ENCODE results near the gene FOXD1.

FOXD1 gene

GRCh38 chr5:73486119-73486899 lies 37.7 kb upstream of the FOXD1 start:
- no peak overlapping the region for H3K4me3 ChIP-seq (ENCODE audit: low read depth, low read length)
- ChIA-PET CTCF (interaction anchor here (1.2 to 2.4 kb wide), 7 partner anchors 10 to 270 kb away, joined by 3 to 18 read pairs (median 6); partner anchors contain the start of gene BTF3), POLR2A (no interaction called here)
- no peak for DNase-seq (ENCODE audit: low read depth, low spot score)
- TF ChIP-seq, protein P1, sequence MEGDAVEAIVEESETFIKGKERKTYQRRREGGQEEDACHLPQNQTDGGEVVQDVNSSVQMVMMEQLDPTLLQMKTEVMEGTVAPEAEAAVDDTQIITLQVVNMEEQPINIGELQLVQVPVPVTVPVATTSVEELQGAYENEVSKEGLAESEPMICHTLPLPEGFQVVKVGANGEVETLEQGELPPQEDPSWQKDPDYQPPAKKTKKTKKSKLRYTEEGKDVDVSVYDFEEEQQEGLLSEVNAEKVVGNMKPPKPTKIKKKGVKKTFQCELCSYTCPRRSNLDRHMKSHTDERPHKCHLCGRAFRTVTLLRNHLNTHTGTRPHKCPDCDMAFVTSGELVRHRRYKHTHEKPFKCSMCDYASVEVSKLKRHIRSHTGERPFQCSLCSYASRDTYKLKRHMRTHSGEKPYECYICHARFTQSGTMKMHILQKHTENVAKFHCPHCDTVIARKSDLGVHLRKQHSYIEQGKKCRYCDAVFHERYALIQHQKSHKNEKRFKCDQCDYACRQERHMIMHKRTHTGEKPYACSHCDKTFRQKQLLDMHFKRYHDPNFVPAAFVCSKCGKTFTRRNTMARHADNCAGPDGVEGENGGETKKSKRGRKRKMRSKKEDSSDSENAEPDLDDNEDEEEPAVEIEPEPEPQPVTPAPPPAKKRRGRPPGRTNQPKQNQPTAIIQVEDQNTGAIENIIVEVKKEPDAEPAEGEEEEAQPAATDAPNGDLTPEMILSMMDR (IDR thresholded peaks at IDR 0.05; ENCODE audit: insufficient read depth, low read length, missing control alignments): no peak

DNA sequence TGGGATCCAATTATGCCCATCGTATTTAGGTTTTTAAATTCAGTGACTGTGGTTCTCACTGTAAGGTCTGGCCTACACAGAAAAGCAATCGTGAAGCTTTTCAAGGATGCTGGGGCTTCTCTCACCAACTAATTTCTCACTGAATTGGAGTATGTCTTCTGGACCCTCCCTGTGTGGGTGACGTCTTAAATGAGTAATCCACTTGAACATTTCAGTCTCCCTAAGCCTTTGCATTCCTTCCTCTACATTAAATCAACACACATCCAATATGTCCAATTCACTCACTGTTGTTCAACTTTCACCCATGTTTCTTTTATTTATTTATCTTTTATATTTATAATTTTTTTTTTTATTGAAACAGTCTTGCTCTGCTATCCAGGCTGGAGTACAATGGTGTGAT lies 37.1 kb upstream of the FOXD1 start:
- CTCF ChIA-PET: interaction anchor here (1.7 to 3.2 kb wide), 2 partner anchors 11 to 270 kb away, joined by 8 to 15 read pairs; partner anchors contain the start of gene BTF3
- TF ChIP-seq, protein P1 (IDR thresholded peaks at IDR 0.05; ENCODE audit: insufficient read depth, low read length, missing control alignments): no peak
- POLR2A ChIA-PET: no interaction called here
- H3K4me3 ChIP-seq (ENCODE audit: low read depth, low read length): no peak overlapping the region
- DNase-seq (ENCODE audit: low read depth, low spot score): no peak

- no peak overlapping the region for H3K4me3 ChIP-seq (ENCODE audit: low read depth, low read length)
- TF ChIP-seq, protein P1 (IDR thresholded peaks at IDR 0.05; ENCODE audit: insufficient read depth, low read length, missing control alignments): no peak
- CTCF ChIA-PET: interaction anchor here (3.2 kb wide), 1 partner anchor 12 kb away, joined by 15 read pairs; the partner anchor contains the start of gene BTF3
- POLR2A ChIA-PET: no interaction called here
- no peak for DNase-seq (ENCODE audit: low read depth, low spot score)
Observed at GRCh38 chr5:73484511-73484910, 35.9 kb upstream of the FOXD1 start.

- CTCF ChIA-PET: interaction anchor here (1.2 to 3.2 kb wide), 2 partner anchors 13 to 29 kb away, joined by 4 to 15 read pairs; partner anchors contain the start of gene BTF3
- H3K4me3 ChIP-seq (ENCODE audit: low read depth, low read length): no peak overlapping the region
- no peak for DNase-seq (ENCODE audit: low read depth, low spot score)
- TF ChIP-seq, protein P1 (IDR thresholded peaks at IDR 0.05; ENCODE audit: insufficient read depth, low read length, missing control alignments): no peak
- POLR2A ChIA-PET: no interaction called here
Observed at GRCh38 chr5:73483676-73484075, 35.1 kb upstream of the FOXD1 start.

DNA sequence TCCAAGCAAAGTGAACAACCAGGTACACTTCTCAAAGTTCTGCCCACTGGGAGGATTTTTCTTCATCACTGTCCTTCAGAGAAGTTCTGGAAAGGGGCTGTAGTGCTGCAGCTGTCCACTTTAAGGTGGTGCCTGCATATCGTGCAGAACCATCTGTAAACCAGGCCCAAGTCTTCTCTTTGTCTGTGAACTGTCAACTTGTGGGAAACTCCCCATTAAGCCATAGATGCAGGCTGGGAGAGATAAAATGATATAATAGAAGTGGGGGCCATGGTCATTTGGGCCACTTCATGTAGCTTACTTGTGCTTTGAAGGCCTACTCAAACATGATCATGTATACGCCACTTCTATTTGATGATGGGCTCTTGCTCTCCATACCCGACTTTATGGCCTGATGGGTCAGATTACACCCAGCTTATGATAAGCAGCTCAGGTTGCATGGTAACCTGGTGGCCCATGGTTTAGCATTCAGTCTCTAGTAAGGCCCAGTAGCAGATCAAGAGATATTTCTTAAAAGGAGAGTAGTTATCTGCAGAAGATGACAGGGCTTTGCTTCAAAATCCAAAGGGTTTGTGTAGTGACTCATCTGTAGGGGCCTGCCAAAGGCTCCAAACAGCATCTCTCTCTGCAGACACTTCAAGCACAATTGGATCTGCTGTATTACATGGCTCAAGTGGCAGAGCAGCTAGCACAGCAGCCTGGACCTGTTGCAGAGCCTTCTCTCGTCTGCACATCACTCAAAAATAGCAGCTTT lies 34.0 kb upstream of the FOXD1 start:
- TF ChIP-seq, protein P1 (IDR thresholded peaks at IDR 0.05; ENCODE audit: insufficient read depth, low read length, missing control alignments): no peak
- ChIA-PET CTCF (interaction anchor here (0.7 to 3.2 kb wide), 5 partner anchors 10 to 267 kb away, joined by 3 to 15 read pairs (median 3); partner anchors contain the start of gene BTF3), POLR2A (interaction anchor here (0.7 to 1.0 kb wide), 2 partner anchors 16 to 34 kb away, joined by 3 to 4 read pairs; no protein-coding TSS in a partner anchor)
- no peak overlapping the region for H3K4me3 ChIP-seq (ENCODE audit: low read depth, low read length)
- peak; percentile 50 for DNase-seq (ENCODE audit: low read depth, low spot score)

DNA sequence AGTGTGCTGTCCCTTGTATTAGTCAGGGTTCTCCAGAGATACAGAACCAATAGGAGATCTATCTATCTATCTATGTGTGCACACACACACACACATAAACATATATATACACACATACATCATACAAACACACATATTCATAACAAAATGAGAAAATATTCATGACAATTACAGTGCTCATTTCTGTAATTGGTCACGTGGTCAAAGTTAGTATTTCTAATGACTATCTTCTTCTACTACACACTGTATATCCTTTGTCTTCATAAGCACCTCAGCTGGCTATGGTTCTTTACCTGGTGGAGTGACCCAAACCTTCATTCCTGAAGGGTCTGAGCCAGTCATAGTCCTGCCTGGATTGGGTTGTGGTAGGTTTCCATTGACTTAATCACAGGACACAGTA lies 31.9 kb upstream of the FOXD1 start:
- ChIA-PET CTCF (interaction anchor here (1.0 to 1.7 kb wide), 4 partner anchors 20 to 29 kb away, joined by 3 to 5 read pairs (median 4); no protein-coding TSS in a partner anchor), POLR2A (no interaction called here)
- H3K4me3 ChIP-seq (ENCODE audit: low read depth, low read length): no peak overlapping the region
- no peak for DNase-seq (ENCODE audit: low read depth, low spot score)
- TF ChIP-seq, protein P1 (IDR thresholded peaks at IDR 0.05; ENCODE audit: insufficient read depth, low read length, missing control alignments): no peak
